ENCODE data around the gene MCIDAS. TPM values are rescaled to one million over a fixed set of nuclear protein-coding genes. Genes with fewer than 3 reads are reported as not detected.

MCIDAS gene
- polyA plus RNA-seq, 3 donors, result not detected

GRCh38 chr5:55220433-55221185, 6.5 kb downstream of the MCIDAS start:
- no peak for DNase-seq
- no peaks in the 10 kb centered on the region for H3K79me2 ChIP-seq (ENCODE audit: insufficient read depth, low read length)
- peak overlapping the region in 1 of 3 experiments; percentile 40 for H3K4me3 ChIP-seq (replicated peaks in 1 of 3; ENCODE audit: low read depth in 2 of 3, low read length in 3 of 3)
- H4K20me1 ChIP-seq (ENCODE audit: insufficient read depth, low read length), result no peaks in the 10 kb centered on the region
- no peak overlapping the region for H3K9ac ChIP-seq (ENCODE audit: insufficient read depth, low read length, poor library complexity, severe bottlenecking)
- Mint-ChIP-seq H3K9me3 (peaks cover 0 to 25% (median 12%) of the 10 kb centered on the region in 7 donors), H3K27me3 (ENCODE audit: low read depth in 3 of 3) (peaks cover 82 to 92% (median 87%) of the 10 kb centered on the region in 3 donors), H3K27ac (peak overlapping the region in 1 of 7 donors; percentile 30), H3K36me3 (peaks cover 2 to 6% of the 10 kb centered on the region in 2 donors), H3K4me3 (peak overlapping the region; percentile 59 to 83), H3K4me1 (peaks cover 32% of the 10 kb centered on the region)
- H3K4me1 ChIP-seq (ENCODE audit: control insufficient read depth in 1 of 2, insufficient read depth in 2 of 2, low read length in 2 of 2), result peaks cover 14 to 25% of the 10 kb centered on the region in 2 donors
- H3K27me3 ChIP-seq (ENCODE audit: control insufficient read depth in 2 of 2, insufficient read depth in 2 of 2, low read length in 2 of 2), result peaks cover 73 to 94% of the 10 kb centered on the region in 2 donors
- H3K9me3 ChIP-seq (replicated peaks in 1 of 2; ENCODE audit: control insufficient read depth in 1 of 2, insufficient read depth in 1 of 2, low read length in 2 of 2), result peaks cover 0 to 46% of the 10 kb centered on the region in 2 donors
- H2AFZ ChIP-seq (ENCODE audit: insufficient read depth, low read depth, low read length, poor library complexity, severe bottlenecking), result peak overlapping the region; percentile 53
- H3K27ac ChIP-seq (ENCODE audit: low read depth in 1 of 2, low read length in 2 of 2), result no peak overlapping the region
- intact Hi-C loops (cut with micrococcal nuclease), result no loop called here
- no peak for TF ChIP-seq CTCF (IDR thresholded peaks at IDR 0.05)
- no peaks in the 10 kb centered on the region for H3K36me3 ChIP-seq (replicated peaks in 1 of 2; ENCODE audit: control insufficient read depth in 1 of 2, insufficient read depth in 2 of 2, low read length in 2 of 2)
- WGBS (ENCODE audit: insufficient coverage), result 5% methylated on average over 62 of the region's 62 CpGs
- peak overlapping the region; percentile 46 for H3K4me2 ChIP-seq (replicated peaks; ENCODE audit: extremely low read depth, low read length, poor library complexity, severe bottlenecking)

- no peaks in the 10 kb centered on the region for H3K36me3 ChIP-seq (replicated peaks in 1 of 2; ENCODE audit: control insufficient read depth in 1 of 2, insufficient read depth in 2 of 2, low read length in 2 of 2)
- intact Hi-C loops (cut with micrococcal nuclease), result no loop called here
- no CpG with 5 or more reads among the region's 3 CpGs for WGBS (ENCODE audit: insufficient coverage)
- Mint-ChIP-seq H3K4me1 (peaks cover 32% of the 10 kb centered on the region), H3K9me3 (peaks cover 0 to 25% (median 10%) of the 10 kb centered on the region in 7 donors), H3K27me3 (ENCODE audit: low read depth in 3 of 3) (peaks cover 77 to 91% (median 83%) of the 10 kb centered on the region in 3 donors), H3K4me3 (peak overlapping the region in 1 of 2 donors; percentile 83), H3K36me3 (peaks cover 2 to 6% of the 10 kb centered on the region in 2 donors), H3K27ac (no peak overlapping the region)
- peaks cover 0 to 39% of the 10 kb centered on the region in 2 donors for H3K9me3 ChIP-seq (replicated peaks in 1 of 2; ENCODE audit: control insufficient read depth in 1 of 2, insufficient read depth in 1 of 2, low read length in 2 of 2)
- no peak for DNase-seq
- H3K27ac ChIP-seq (ENCODE audit: low read depth in 1 of 2, low read length in 2 of 2), result no peak overlapping the region
- H3K79me2 ChIP-seq (ENCODE audit: insufficient read depth, low read length), result no peaks in the 10 kb centered on the region
- no peak overlapping the region for H3K4me2 ChIP-seq (replicated peaks; ENCODE audit: extremely low read depth, low read length, poor library complexity, severe bottlenecking)
- H2AFZ ChIP-seq (ENCODE audit: insufficient read depth, low read depth, low read length, poor library complexity, severe bottlenecking), result no peak overlapping the region
- no peaks in the 10 kb centered on the region for H4K20me1 ChIP-seq (ENCODE audit: insufficient read depth, low read length)
- H3K4me3 ChIP-seq (replicated peaks in 1 of 3; ENCODE audit: low read depth in 2 of 3, low read length in 3 of 3), result no peak overlapping the region
- no peak overlapping the region for H3K9ac ChIP-seq (ENCODE audit: insufficient read depth, low read length, poor library complexity, severe bottlenecking)
- H3K4me1 ChIP-seq (ENCODE audit: control insufficient read depth in 1 of 2, insufficient read depth in 2 of 2, low read length in 2 of 2), result peaks cover 14 to 25% of the 10 kb centered on the region in 2 donors
- TF ChIP-seq CTCF (IDR thresholded peaks at IDR 0.05), result no peak
- H3K27me3 ChIP-seq (ENCODE audit: control insufficient read depth in 2 of 2, insufficient read depth in 2 of 2, low read length in 2 of 2), result peaks cover 64 to 86% of the 10 kb centered on the region in 2 donors
Observed at GRCh38 chr5:55219770-55220169, 7.3 kb downstream of the MCIDAS start.
